K562 (cell line): ENCODE data around the gene SFRP5. TPM values are rescaled to one million over a fixed set of nuclear protein-coding genes. Genes with fewer than 3 reads are reported as not detected.

ENCODE experiments used
- ATAC-seq: fragments of 200-7000 bp; cut with Tn5 transposase; 3 replicates; pipeline ENCODE4 v1.9.1; 2020; ENCODE audit warnings: moderate library complexity
- BruUV-seq: library from RNA; stranded (reverse); fragments of 400-500 nt; replicated peaks from 2 replicates; lab custom pipeline; 2021; lab: Mats Ljungman, UMichigan
- CTCF ChIA-PET: fragments of 300-600 bp; formaldehyde crosslinking; extraction: SDS; loops from one replicate; lab custom pipeline; 2021; ENCODE audit warnings: low intra/inter-chr PET ratio; lab: Yijun Ruan, JAX
- POLR2A ChIA-PET: fragments of 300-600, 350-650 bp; sonication (Branson Sonifier 250); formaldehyde crosslinking; extraction: SDS; loops from one replicate; lab custom pipeline; 2021; ENCODE audit warnings: antibody characterized with exemption, inconsistent platforms; lab: Yijun Ruan, JAX
- DNase-seq, 4 experiments: peaks; one replicate each; pipeline versions ENCODE4 v3.0.0 to v3.0.0-alpha.2; 2011 to 2018; ENCODE audit warnings: low spot score in 3 of 4, mixed read lengths in 3 of 4; ENCODE audit errors: extremely low read depth in 1 of 4
- FAIRE-seq: peaks from 2 replicates; lab custom pipeline; 2011; peaks lifted over from hg19 to GRCh38; lab: Jason Lieb, UNC
- H2AFZ ChIP-seq: 2 replicates; pipeline ENCODE4 v1.6.0; 2011; ENCODE audit warnings: low read depth, low read length, control low read depth, inconsistent platforms
- H3K27ac ChIP-seq: fragments of 200-600 bp; 3 replicates; pipeline ENCODE4 v1.8.0; 2011; ENCODE audit warnings: low read depth, mild to moderate bottlenecking, control low read depth, inconsistent platforms, low read length, moderate library complexity, mixed read lengths; ENCODE audit errors: extremely low read depth
- H3K27me3 ChIP-seq, 2 experiments: fragments of 300-600 bp in 1 of 2; 2 replicates in 1 of 2; 3 replicates in 1 of 2; pipeline versions ENCODE4 v1.6.0 to v1.8.0; 2011; ENCODE audit warnings: inconsistent platforms in 2 of 2, low read length in 2 of 2, mild to moderate bottlenecking in 1 of 2, mixed read lengths in 1 of 2, moderate library complexity in 1 of 2; ENCODE audit not compliant: control insufficient read depth in 2 of 2, insufficient read depth in 2 of 2
- H3K36me3 ChIP-seq: fragments of 300-600 bp; 3 replicates; pipeline ENCODE4 v1.8.0; 2011; ENCODE audit warnings: mild to moderate bottlenecking, low read length, inconsistent platforms; ENCODE audit not compliant: control insufficient read depth, insufficient read depth
- H3K4me1 ChIP-seq, 2 experiments: fragments of 200-600 bp in 1 of 2; replicated peaks in 1 of 2; 2 replicates in 1 of 2; 3 replicates in 1 of 2; pipeline versions ENCODE4 v1.5.1 to v1.8.0; 2011; ENCODE audit warnings: inconsistent platforms in 2 of 2, low read length in 2 of 2, mild to moderate bottlenecking in 1 of 2, mixed read lengths in 1 of 2, moderate library complexity in 1 of 2; ENCODE audit not compliant: control insufficient read depth in 2 of 2, insufficient read depth in 2 of 2
- H3K4me2 ChIP-seq: 2 replicates; pipeline ENCODE4 v1.6.1; 2011; ENCODE audit warnings: low read length, control low read depth, inconsistent platforms, mixed read lengths; ENCODE audit not compliant: insufficient read depth
- H3K4me3 ChIP-seq: fragments of 200-600 bp; sonication (generic), shearing (Covaris generic); 2 replicates; pipeline ENCODE4 v1.5.1; 2016; ENCODE audit warnings: control low read depth, inconsistent platforms
- H3K79me2 ChIP-seq: fragments of 200-600 bp; 3 replicates; pipeline ENCODE4 v1.8.0; 2011; ENCODE audit warnings: low read length, inconsistent platforms; ENCODE audit not compliant: control insufficient read depth, insufficient read depth
- H3K9ac ChIP-seq, 2 experiments: 2 replicates each; pipeline versions ENCODE4 v1.6.0 to v1.6.1; 2011; ENCODE audit warnings: low read depth in 2 of 2, low read length in 2 of 2, control low read depth in 1 of 2, inconsistent platforms in 1 of 2, mild to moderate bottlenecking in 1 of 2, mixed read lengths in 1 of 2; ENCODE audit not compliant: insufficient read depth in 1 of 2
- H3K9me1 ChIP-seq: one replicate; pipeline ENCODE4 v1.6.0; 2011; ENCODE audit warnings: inconsistent platforms, mild to moderate bottlenecking, low read length, moderate library complexity; ENCODE audit not compliant: control insufficient read depth, insufficient read depth
- H3K9me3 ChIP-seq: replicated peaks from 2 replicates; pipeline ENCODE4 v1.5.1; 2011; ENCODE audit warnings: low read depth, low read length, inconsistent platforms; ENCODE audit not compliant: control insufficient read depth, insufficient read depth
- H4K20me1 ChIP-seq: replicated peaks from 2 replicates; pipeline ENCODE4 v1.6.1; 2011; ENCODE audit warnings: low read length, inconsistent platforms, mixed read lengths; ENCODE audit not compliant: control insufficient read depth, insufficient read depth
- BMI1 ChIP-seq: fragments of 150-350 bp; IDR thresholded peaks from 2 replicates; pipeline ENCODE4 v1.6.1; 2014; ENCODE audit warnings: low read length
- CAMTA2 ChIP-seq: fragments of 250-450 bp; sonication (Bioruptor Pico); conservative IDR thresholded peaks from 2 replicates; pipeline ENCODE4 v1.5.1; 2022
- FOXA1 ChIP-seq: fragments of 450-650 bp; IDR thresholded peaks from 2 replicates; pipeline ENCODE4 v1.6.1; 2016; ENCODE audit warnings: mild to moderate bottlenecking, borderline replicate concordance
- FOXA3 ChIP-seq, 2 experiments: fragments of 450-650 bp in 1 of 2; sonication (generic) in 1 of 2; formaldehyde crosslinking; IDR thresholded peaks in 1 of 2; conservative IDR thresholded peaks in 1 of 2; 2 replicates each; pipeline versions ENCODE4 v1.4.0 to v1.8.0; 2020 to 2022; ENCODE audit warnings: mild to moderate bottlenecking in 2 of 2, missing genetic modification reagents in 1 of 2
- NR1H2 ChIP-seq: sonication (generic); formaldehyde crosslinking; IDR thresholded peaks from 2 replicates; pipeline ENCODE4 v1.4.0; 2020; ENCODE audit warnings: mild to moderate bottlenecking, missing genetic modification reagents
- PYGO2 ChIP-seq: fragments of 450-650 bp; IDR thresholded peaks from 2 replicates; pipeline ENCODE4 v1.6.1; 2016; ENCODE audit warnings: mild to moderate bottlenecking, missing genetic modification characterization, moderate library complexity, missing compliant biosample characterization
- U2AF2 ChIP-seq: fragments of 200-400 bp; formaldehyde crosslinking; optimal IDR thresholded peaks from 2 replicates; pipeline ENCODE3; 2017; ENCODE audit warnings: low read depth, mild to moderate bottlenecking, low read length
- ZBTB1 ChIP-seq: sonication (generic); formaldehyde crosslinking; IDR thresholded peaks from 2 replicates; pipeline ENCODE4 v1.8.1; 2023; ENCODE audit warnings: missing genetic modification reagents, low read depth, mild to moderate bottlenecking, borderline replicate concordance
- ZBTB2 ChIP-seq: fragments of 450-650 bp; IDR thresholded peaks from 2 replicates; pipeline ENCODE4 v1.6.1; 2016; ENCODE audit warnings: antibody characterized with exemption
- ZBTB8A ChIP-seq: fragments of 450-650 bp; IDR thresholded peaks from 2 replicates; pipeline ENCODE4 v1.6.1; 2018; ENCODE audit warnings: mild to moderate bottlenecking, moderate library complexity; ENCODE audit not compliant: partially characterized antibody
- ZNF436 ChIP-seq: fragments of 250-450, 450-650 bp; sonication (Bioruptor Pico); formaldehyde crosslinking; IDR thresholded peaks from 2 replicates; pipeline ENCODE4 v1.7.0; 2020; ENCODE audit warnings: mild to moderate bottlenecking
- ZNF445 ChIP-seq: fragments of 250-450 bp; sonication (Bioruptor Pico); IDR thresholded peaks from 2 replicates; pipeline ENCODE4 v1.4.0; 2020; ENCODE audit warnings: low read depth, mild to moderate bottlenecking, moderate library complexity
- WGBS: fragments of 100-300 bp; shearing (Covaris generic); methylation state at CpG from one replicate; pipeline ENCODE4 v1.1.6; 2016; ENCODE audit warnings: low coverage, mixed read lengths; ENCODE audit not compliant: insufficient coverage; ENCODE audit errors: missing lambda C conversion rate; 5-methylcytosine and 5-hydroxymethylcytosine counted together
- in situ Hi-C: fragments of 300-500 bp; cut with MboI; formaldehyde crosslinking; loops from 4 replicates; pipeline ENCODE4 v1.15.0; 2018; ENCODE audit warnings: inconsistent platforms, mixed read lengths
- intact Hi-C: fragments of 100-400 bp; cut with micrococcal nuclease; formaldehyde crosslinking; loops from 2 replicates; pipeline ENCODE4 v1.14.2; 2022
- polyA plus RNA-seq, 8 experiments: library from polyadenylated mRNA; depleted of rRNA in 4 of 8; stranded (reverse) in 5 of 8; unstranded in 3 of 8; fragments of >200 nt; fragmentation: Nextera tagmentation in 2 of 8; fragmentation: Illumina TruSeq in 1 of 8; extraction: Ambion mirVana in 2 of 8; extraction: Trizol in 1 of 8; gene quantifications; 2 replicates each; pipeline versions ENCODE4 v1.2.1 to v1.2.3, GENCODE V29; 2011 to 2014; ENCODE audit warnings: inconsistent platforms in 1 of 8, missing spikeins in 1 of 8
- total RNA-seq, 7 experiments: library from RNA; depleted of rRNA in 6 of 7; stranded (reverse); fragments of >200 nt in 6 of 7; fragmentation: Illumina TruSeq in 2 of 7; extraction: Trizol in 2 of 7; gene quantifications; 2 replicates each; pipeline versions ENCODE4 v1.2.1 to v1.2.3, GENCODE V29; 2011 to 2021; ENCODE audit warnings: low replicate concordance in 1 of 7
- TF ChIP-seq, protein P1 (sequence below): sonication (generic); formaldehyde crosslinking; IDR thresholded peaks from 2 replicates; pipeline ENCODE4 v1.8.1; 2022; ENCODE audit warnings: missing genetic modification reagents

The SFRP5 gene
- total and polyA plus RNA-seq, 9 of the 15 experiments (the other 6 are each of a cell fraction or from before 2014, with no cell fraction given), result 0.07 to 0.29 (median 0.13) TPM; not detected in 3

DNA sequence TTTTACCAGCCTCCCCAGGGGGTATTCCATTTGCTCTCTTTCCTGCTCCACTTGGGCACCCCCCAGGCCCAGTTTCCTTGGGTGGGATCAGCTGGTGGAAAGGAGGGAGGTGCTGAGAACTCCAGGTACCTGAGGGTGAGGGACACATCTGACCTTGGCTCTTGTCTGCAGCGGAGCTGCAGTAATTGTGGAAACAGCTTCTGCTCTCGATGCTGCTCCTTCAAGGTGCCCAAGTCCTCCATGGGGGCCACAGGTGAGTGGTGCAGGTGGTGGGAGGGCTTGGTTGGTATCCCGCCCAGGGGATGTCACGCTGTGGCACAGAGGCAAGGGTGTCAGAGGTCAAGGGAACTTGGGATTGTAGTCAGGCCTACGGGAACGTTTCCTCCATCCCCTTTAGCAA lies 14.3 kb downstream of the SFRP5 start (continued):
- TF ChIP-seq, protein P1, sequence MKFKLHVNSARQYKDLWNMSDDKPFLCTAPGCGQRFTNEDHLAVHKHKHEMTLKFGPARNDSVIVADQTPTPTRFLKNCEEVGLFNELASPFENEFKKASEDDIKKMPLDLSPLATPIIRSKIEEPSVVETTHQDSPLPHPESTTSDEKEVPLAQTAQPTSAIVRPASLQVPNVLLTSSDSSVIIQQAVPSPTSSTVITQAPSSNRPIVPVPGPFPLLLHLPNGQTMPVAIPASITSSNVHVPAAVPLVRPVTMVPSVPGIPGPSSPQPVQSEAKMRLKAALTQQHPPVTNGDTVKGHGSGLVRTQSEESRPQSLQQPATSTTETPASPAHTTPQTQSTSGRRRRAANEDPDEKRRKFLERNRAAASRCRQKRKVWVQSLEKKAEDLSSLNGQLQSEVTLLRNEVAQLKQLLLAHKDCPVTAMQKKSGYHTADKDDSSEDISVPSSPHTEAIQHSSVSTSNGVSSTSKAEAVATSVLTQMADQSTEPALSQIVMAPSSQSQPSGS (CRISPR knock-in tag), result no peak
- TF ChIP-seq NR1H2, result no peak
- TF ChIP-seq BMI1, result no peak
- no peak for TF ChIP-seq PYGO2 (tag)
- TF ChIP-seq FOXA3 (CRISPR knock-in tag; conservative IDR thresholded peaks at IDR 0.05 in 1 of 2, IDR thresholded peaks at IDR 0.05 in 1 of 2), result no peak
- no peak for TF ChIP-seq ZBTB2
- TF ChIP-seq ZNF436, result no peak
- TF ChIP-seq FOXA1, result no peak

- no TSS peak for BruUV-seq
- H3K27me3 ChIP-seq, result no peaks in the 10 kb centered on the region
- no peaks in the 10 kb centered on the region for H3K79me2 ChIP-seq
- no peak overlapping the region for H3K27ac ChIP-seq
- TF ChIP-seq U2AF2 (no peak), CAMTA2 (CRISPR knock-in tag) (no peak), ZBTB1 (CRISPR knock-in tag) (no peak), ZBTB8A (no peak), ZNF445 (CRISPR knock-in tag) (no peak)
- FAIRE-seq (no peak), DNase-seq (no peak), ATAC-seq (no peak)
- no peaks in the 10 kb centered on the region; the same call in 1 of the 2 replicates for H4K20me1 ChIP-seq
- no peak overlapping the region for H3K4me3 ChIP-seq
- POLR2A ChIA-PET, result interaction anchor here (0.5 to 1.6 kb wide), 4 partner anchors 12 to 278 kb away, joined by 3 to 8 read pairs (median 3); no protein-coding TSS in a partner anchor
- H3K36me3 ChIP-seq, result peaks cover 82% of the 10 kb centered on the region
- H3K9me1 ChIP-seq, result no peaks in the 10 kb centered on the region
- H3K9ac ChIP-seq, result no peak overlapping the region
- no peak overlapping the region for H3K4me2 ChIP-seq
- intact Hi-C loops (no loop called here), in situ Hi-C loops (loop anchor here (25.0 kb wide), 1 partner anchor 107 kb away; no protein-coding TSS in a partner anchor)
- CTCF ChIA-PET, result no interaction called here
- no peaks in the 10 kb centered on the region for H3K4me1 ChIP-seq
- H3K9me3 ChIP-seq, result no peaks in the 10 kb centered on the region
- no peak overlapping the region for H2AFZ ChIP-seq
- 90% methylated on average over 6 of the region's 6 CpGs for WGBS
These were observed 16.1 kb downstream of the SFRP5 start for GRCh38 chr10:97755718-97756117.
